ENCODE measurements around the gene TJP1.

DNA sequence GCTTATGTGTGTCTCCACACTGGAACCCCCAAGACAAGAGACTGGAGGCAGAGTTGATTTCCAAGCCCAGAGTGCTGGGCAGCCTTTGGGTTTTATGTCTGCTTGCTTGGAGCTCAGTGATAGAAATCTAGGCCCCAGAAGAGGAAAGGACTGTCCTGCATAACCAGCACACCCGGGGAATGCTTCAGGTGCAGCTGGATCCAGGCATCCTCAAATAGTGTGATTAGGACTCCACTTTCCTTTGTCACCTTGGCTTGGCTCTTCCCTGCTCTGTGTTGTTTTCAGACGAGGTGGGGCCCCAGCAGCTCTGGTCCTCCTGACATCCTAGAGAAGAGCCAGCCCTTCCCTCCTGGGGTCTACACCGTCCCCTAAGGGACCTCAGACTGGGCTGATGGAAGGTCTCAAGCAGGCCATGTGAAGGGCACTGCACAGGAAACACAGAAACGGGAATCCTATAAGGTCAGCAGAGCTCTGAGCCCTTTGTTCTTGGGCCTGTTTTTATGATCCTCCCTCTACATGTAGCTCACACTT lies 143.7 kb downstream of the TJP1 start:
- no peak for TF ChIP-seq EZH2phosphoT487 (IDR thresholded peaks at IDR 0.05; ENCODE audit: insufficient read depth, low read depth)
- no peak for TF ChIP-seq EZH2 (IDR thresholded peaks at IDR 0.05; ENCODE audit: insufficient read depth, poor library complexity, severe bottlenecking)

Data from GM23248 (cell line).